Stimulated activated CD4-positive, alpha-beta T cell treated with anti-CD3 and anti-CD28 coated beads, Interleukin-15, amount 100 ng/mL, for 1 hour (primary cell): ENCODE results near the gene SCN5A.

Experiments
- DNase-seq, 2 donors: peaks; one replicate each; pipeline ENCODE4 v3.0.0-alpha.2; 2020; ENCODE audit warnings: low read depth in 1 of 2, low spot score in 1 of 2

Gene SCN5A

DNA sequence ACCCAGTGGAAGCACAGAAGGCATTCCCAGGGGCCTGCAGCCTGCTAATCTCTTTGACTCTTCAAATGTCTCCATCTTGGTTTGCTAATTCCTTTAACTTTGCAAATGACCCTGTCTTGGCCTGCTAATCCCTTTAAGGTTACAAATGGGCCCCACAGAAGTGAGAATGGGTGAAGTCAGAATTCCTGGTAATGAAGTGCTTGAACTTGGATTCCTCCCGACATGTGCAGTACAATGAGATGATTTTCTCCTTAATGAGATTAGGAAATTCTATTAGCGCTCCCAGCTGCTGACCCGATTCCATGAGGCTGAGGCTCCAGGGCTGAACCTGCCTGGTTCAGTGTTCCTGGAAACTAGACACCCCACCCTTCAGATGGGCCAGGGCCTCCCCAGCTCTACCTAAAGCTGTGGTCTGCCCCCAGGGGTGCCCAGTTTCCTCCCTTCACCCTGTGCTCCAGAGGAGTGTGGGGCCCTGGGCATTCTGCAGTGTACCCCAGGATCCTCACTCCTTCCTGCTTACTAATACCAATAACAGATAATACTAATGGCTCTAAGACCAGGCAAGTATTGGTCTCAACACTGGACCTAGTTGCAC is 47.4 kb downstream of the SCN5A start:
- no peak for DNase-seq

DNA sequence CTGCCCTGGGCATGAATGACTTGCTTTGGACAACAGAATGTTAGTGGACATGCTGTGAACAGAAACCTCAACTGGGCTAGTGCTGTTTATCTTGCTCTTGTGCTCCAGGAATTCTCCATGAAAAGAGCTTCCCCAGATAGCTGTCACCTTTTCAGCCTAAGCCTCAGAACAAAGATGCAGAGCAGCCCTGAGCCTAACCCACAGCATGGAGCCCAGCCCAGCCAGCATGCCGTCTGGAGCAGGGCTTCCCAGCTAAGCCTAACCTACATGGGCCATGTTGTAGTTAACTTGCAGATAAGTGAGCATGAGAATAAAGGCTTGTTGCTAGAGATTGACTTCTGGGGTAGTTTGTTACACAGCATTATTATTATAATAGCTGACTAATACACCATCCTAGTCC is 48.9 kb downstream of the SCN5A start:
- no peak for DNase-seq

DNA sequence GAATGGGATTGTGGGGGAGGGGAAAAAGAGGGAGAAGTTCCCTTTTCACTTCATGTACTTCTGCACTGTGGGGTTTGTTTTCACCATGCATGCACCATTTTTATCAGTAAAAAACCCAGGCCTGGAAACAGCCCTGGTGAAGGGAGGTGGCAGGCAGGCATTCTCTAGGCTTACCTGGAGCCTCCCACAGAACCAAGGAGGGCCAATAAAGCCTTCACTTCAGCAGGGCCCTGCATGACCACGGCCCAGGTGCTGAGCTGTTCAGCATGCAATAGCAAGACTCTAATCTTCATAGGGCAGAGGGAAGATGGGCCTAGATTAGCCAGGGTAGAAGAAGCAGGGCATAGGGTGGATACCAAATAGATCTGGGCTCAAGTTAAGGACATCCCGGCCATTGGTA is 49.6 kb downstream of the SCN5A start:
- DNase-seq = no peak

DNA sequence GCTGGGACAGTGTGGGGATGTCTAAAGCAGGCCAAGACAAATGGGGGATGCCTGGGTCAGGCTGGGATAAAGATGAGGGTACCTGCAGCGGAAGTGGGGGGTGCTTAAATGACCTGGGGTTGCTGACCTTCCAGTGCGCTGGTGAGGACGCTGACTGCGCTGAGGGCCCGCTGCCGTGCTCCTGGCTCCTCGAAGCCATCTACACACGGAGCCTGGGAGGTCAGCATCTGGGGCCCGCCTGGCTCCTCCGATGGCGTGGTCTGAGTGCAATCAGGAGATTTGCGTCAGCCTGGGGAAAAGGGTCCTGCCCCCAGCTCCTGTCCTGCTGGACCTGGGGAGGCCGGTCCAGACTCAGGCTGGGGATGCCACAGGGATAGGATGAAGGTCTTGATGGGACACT is 50.7 kb downstream of the SCN5A start:
- no peak for DNase-seq

DNA sequence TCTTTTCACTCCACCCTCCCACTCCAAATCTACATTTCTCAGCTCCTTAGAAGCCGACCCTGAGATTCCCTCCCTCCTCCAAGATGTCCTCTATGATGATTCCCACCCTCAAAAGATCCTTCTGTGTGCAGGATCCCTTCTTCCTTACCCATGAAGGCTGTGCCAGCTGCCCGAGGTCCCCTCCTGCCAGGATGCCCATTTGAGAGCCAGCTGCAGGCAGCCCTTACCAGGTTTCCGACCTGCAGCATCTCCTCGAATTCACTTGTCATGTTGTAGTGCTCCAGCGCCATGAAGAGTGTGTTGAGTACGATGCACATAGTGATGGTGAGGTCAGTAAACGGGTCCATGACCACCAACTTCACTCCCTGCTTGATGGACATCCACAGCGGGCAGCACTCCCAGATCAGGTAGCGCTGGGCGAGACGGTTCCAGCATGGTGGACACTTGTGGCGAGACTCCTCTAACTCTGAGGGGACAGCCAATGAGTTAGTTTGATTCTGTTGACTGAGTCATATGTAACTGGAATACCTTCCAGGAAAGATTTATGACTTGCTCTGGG is 51.9 kb downstream of the SCN5A start:
- DNase-seq = no peak

DNA sequence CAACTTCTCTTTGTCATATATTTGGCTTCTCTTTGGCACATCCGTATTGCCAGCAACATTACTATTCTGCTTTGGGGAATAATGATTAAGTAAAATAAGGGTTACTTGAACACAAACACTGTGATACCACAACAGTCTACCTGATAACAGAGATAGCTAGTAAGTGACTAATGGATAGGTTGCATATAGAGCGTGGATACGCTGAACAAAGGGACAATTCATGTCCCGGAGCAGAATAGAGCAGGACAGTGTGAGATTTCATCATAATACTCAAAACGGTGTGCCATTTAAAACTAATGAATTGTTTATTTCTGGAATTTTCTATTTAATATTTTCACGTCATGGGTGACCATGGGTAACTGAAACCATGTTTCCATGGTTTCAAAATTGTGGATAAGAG is 54.1 kb downstream of the SCN5A start:
- DNase-seq = no peak

DNA sequence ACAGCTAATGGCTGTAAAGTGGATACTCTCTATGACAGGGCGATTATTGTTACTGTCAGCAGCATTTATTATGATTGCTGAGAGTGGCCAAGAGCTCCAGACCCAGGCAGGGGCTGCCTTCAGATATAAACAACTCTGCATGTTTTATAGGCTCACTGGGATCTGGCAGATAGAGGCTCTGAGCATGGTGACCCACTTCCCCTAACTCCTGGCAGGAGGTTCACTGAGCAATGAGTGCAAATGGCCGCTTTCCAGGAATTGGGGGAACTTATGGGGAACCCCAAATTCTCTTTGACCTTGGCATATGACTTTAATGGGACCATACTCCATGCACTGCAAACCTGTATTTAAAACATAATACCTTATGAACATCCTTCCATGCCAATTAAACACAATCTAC is 59.0 kb downstream of the SCN5A start:
- DNase-seq = no peak

DNA sequence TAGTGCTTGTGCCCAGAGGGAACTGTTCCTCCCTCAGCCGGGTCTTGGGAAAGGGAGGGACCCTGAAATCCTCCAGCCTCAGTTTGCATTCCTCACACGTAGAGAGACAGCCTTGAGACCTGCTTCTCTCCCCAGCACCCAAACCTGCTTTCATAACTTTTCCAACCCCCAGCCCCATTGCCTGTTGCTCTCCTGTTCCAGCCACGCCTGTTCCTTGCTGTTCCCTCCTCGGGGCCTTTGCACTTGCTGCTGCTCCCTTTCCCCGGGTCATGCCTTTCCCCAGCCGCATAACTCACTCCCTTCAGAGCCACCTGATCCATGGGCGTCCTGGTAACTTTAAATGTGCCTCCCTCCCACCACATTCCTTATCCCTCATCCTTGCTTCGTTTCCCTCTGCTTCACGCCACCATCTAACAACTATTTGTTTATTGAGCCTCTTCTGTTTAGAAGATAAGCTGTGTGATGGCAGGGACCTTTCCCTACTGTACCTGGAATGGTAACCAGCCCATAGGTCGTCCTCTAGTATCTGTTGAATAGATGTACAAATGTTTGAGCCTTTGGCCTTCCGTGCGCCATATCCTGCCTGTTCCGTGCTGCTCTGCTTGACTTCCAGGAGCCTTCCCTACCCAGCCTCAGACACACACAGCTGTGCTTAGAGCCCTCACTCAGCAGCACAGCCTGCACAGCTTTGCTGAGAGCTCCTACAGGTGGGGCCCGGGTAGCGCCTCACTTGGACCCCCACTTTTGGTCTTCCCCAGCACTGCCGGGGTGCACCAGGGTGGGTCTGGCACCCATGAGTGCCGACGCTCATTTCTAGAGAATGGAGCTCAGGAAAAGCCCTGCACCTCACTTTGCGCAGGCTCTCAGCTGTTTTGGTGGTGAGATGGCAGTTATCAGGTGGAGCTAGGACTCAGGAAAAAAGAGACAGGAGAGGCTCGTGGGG is 60.2 kb downstream of the SCN5A start:
- no peak for DNase-seq

DNA sequence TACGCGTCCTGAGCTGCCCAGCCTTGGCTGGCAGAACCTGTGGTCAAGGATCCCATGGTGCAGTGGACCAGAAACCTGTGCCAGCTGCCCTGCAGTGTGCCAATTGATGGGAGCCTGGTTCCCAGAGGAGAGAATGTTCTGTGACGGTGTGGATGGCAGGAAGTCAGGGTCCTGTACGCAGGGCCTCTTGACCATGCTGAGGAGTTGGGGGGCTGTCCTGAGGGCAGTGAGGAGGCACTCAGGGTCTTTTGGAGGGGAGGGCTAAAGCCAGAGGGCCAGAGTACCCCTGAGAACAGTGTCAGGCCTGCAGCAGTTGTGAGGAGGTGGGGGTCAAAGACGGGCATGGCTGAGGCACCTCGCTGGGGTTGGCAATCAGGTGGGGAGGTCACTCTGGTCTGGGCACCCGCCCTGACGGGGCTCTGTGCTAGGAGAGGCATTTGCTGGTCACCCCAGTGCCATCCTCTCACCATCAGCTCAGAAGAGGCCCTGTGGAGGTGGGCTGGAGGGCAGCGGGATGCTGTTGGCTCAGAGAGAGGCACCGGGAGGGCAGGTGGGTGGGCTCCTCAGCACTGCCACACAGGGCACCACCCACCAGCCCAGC is 61.0 kb downstream of the SCN5A start:
- no peak for DNase-seq

DNA sequence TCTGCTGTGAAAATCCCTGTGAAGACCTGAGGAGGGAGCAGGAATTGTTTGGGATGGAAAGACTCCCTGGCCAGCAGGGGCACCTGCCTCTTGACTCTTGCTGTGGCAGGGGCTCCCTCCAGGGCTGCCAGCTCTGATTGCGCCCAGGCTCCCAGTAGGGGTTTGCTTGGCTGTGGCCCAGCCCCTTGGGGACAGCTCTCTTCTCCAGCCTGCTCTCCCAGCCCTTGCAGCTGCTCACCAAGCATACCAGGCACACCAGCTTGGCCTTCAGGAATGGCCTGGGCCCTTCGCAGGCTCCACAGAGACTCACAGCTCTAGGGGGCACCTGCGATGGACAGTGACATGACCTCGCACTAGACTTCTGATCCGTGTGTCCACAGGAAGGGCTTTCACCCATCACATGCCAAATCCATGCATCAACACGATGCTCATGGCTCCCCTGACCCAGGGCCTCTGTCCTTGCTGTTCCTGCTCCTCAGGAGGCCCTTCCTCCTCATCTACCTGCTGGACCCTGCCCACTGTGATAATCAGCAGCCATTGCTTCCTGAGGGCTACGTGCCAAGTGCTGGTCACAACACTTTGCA is 61.8 kb downstream of the SCN5A start:
- DNase-seq = no peak

DNA sequence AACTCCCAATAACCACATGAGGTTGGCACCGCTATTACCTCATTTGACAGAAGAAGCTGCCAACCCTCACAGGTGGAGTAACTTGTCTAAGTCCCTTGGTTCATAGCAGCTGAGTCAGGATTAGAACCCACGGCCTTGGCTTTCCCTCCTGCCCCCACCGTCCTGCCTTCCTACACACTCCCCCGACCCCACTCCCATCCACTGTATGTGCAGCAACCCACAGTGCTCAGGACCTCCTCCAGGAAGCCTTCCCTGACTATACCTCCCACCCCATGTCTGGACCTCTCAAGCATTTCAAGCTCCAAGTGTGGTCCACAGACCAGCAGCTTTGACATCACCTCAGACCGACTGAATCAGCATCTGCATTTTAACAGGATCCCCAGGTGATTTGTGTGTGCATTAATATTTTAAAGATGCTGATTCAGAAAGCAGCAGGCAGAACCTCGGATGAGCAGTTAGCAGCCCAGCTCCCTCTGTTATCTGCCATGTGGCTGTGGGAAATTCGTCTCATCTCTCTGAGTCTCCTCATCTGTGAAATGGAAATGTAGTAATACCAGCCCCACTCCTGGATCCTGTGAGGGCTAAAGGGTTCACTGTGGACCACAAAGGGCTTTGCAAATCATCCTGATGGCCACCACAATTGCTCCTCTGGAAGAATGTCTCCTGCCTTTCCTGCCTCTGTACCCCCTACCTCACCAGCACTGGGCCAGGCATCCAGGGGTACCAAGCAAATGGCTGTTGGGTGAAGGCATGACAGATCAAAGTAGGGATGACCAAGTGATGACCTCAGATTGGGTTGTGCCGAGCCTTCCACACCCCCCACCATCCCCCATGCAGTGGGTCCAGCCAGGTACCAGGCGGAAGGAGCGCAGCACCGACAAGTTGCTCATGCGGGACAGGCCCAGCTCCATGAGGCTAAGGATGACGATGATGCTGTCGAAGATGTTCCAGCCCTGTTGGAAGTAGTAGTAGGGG is 62.7 kb downstream of the SCN5A start:
- DNase-seq = no peak

DNA sequence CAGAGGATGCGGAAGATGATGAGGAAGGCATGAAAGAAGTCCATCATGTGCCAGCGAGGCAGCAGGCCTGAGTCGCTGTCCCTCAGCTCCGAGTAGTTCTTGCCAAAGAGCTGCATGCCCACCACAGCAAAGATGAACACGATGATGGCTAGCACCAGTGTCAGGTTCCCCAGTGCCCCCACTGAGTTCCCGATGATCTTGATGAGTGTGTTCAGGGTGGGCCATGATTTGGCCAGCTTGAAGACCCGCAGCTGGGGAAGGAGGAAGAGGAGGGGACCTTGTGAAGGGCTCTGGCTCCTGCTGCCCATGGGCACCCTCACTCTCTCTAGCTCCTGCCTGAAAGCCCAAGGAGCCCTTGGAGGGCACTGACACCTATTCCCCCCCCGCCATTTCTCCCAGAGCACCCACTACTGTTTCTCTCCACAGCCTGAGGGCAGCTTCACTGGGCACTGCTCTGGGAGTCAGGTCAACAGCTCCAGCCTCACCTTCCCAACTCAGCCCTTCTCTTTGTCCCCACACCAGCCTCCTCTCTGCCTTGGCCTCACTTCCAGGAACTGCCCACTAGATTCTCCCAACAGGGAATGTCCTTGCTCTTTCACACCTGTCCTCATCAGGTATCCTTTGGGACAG is 63.6 kb downstream of the SCN5A start:
- no peak for DNase-seq

DNA sequence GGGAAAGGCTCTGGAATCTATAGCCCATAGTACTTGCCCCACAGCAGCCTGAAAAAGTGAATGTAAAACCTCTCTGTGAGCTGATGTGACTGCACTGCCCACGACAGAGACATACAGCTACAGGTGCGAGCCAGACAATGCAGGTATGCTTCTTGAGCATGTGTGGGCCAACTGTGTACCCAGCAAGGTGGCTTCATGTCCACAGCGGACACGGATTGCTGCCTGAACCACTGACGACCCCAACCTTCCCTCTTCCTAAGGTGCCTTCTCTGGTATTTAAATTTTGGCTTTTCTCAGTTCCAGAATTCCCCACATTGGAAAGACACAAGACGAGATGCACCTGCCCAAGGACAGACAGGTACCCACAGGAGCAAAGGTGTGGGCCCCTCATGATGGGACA is 65.8 kb downstream of the SCN5A start:
- DNase-seq = no peak

DNA sequence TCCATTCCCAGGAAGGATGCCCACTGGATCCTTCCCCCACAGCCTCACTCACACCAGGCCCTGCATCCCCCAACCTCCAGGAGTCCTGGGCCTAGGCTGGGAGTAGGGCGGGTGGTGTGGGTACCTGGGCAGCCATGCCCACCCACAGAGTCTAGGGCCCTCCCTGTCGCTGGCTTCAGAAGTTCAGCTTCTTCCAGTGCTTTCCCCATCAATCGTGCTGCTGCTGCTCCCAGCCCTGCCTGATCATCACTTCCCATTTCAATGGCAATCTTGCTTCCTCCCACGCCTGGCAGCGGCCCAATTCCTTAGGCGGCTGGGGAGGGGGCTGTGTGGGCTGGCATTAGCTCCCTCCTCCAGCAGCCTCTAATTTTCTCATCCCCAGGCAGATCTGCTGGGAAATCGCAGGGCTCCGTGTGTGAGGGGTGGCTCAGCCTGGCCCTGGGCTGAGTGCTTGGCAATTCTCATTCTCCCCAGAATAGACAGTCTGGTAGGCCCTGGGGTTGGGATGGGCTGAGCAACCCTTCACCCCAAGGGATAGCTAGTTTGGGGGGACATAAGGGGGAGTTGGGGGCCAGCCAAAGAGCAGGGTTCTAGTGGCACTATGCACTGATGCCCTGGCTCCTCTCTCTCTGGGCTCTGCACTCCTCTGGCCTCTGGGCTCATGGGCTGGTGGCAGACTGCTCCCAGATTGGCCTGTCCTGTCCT is 66.4 kb downstream of the SCN5A start:
- no peak for DNase-seq

DNA sequence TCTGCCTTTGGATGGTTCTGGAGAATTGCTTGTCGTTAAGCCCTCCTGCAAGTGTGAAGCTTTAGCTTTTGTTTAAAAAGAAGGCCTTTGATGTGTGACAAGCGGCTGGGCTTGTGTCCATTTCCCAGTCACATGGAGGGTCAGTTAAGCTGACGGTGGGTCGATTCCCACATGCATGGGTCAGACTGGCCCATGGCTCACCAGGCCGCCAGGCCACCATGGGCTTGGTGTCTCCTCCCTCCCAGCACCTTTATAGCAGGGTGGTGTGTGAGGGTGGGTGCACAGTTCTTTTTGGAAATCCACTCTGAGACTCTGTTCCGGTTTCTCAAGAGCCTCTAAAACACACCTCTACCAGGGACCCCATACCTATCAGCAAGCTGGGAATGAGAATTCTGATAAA is 67.2 kb downstream of the SCN5A start:
- no peak for DNase-seq

DNA sequence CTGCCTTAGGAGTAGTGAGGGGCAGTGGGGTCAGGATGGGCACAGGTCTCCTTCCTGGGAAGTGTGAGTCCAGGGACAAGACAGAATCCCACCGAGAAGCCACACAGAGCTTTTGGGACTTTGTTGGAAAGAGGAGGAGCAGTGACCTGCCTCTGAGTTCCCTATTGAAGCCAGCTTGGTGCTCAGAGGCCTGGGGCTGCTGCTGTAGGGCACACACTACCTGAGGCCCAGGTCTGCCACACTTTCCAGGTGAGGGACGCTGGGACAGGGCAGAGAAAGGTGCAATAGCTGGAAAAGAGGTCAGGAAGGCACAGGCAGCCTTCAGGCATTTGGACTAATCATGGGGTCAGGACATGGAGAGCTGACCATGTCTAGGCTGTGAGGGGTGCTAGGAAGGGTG is 67.7 kb downstream of the SCN5A start:
- no peak for DNase-seq

DNA sequence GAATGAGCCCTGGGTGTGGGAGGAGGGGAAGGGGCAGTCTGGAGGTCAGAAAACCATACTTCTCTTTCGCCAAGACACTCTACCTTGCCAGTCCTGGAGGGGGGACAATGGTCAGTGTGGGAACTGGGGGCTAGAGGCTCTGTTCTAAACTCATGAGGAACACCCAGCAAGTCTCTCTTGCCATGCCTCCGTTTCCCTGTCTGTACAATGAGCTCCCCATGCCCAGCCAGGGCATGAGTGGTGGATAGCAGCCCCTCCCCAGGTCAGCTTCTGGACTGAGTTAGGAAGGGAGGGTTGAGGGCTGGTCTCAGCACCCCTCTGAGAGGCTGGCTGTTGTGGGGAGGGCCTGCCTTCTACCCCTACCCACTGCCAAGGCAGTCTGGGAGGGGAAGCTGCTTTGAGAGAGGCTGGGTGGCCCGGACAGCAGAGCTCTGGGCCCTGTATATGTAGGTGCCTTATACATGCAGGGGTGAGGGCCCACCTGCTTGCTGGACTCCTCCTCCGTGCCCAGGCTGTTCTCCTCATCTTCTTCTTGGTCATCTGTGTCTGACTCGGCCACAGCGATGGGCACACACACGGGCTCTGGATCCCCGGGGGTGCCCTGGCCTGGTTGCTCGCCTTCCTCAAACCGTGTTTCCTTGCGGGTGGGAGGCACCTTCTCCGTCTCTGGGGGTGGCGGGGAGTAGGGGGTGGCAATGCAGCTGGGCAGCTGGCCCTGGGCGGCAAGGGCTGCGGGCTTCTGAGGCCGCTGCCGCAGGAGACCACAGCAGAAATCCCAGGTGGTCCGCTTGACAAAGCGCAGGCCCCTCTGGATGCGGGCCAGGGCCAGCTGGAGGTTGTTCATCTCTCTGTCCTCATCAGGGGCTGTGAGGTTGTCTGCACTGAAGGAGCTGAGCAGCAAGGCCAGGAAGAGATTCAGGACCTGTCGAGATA is 68.8 kb downstream of the SCN5A start:
- DNase-seq = no peak
